WTC11 (cell line): Measurements from ENCODE around the gene FAR2.

Source experiments
- ELF4 ChIP-seq: sonication (generic); formaldehyde crosslinking; IDR thresholded peaks from 2 replicates; pipeline ENCODE4 v1.8.1; 2022; ENCODE audit warnings: low read depth, mild to moderate bottlenecking, moderate library complexity, missing genetic modification reagents
- GTF2I ChIP-seq: fragments of 250-450 bp; sonication (Bioruptor Pico); conservative IDR thresholded peaks from 2 replicates; pipeline ENCODE4 v1.4.0; 2021; ENCODE audit warnings: mild to moderate bottlenecking
- HMGXB4 ChIP-seq: sonication (generic); formaldehyde crosslinking; IDR thresholded peaks from 2 replicates; pipeline ENCODE4 v1.8.1; 2023; ENCODE audit warnings: mild to moderate bottlenecking, moderate library complexity, missing genetic modification reagents
- KAT7 ChIP-seq: sonication (generic); formaldehyde crosslinking; IDR thresholded peaks from 2 replicates; pipeline ENCODE4 v1.8.1; 2023; ENCODE audit warnings: missing genetic modification reagents, mild to moderate bottlenecking, borderline replicate concordance
- SMAD3 ChIP-seq: sonication (generic); formaldehyde crosslinking; IDR thresholded peaks from 2 replicates; pipeline ENCODE4 v1.8.0; 2022; ENCODE audit warnings: missing genetic modification reagents, mild to moderate bottlenecking, borderline replicate concordance
- SP1 ChIP-seq: sonication (generic); formaldehyde crosslinking; conservative IDR thresholded peaks from 2 replicates; pipeline ENCODE4 v1.8.1; 2022; ENCODE audit warnings: missing genetic modification reagents
- ZBTB21 ChIP-seq: sonication (generic); formaldehyde crosslinking; IDR thresholded peaks from 2 replicates; pipeline ENCODE4 v1.8.1; 2023; ENCODE audit warnings: mild to moderate bottlenecking, missing genetic modification reagents, borderline replicate concordance
- TF ChIP-seq, protein P1 (sequence below): fragments of 200-600 bp; IDR thresholded peaks from 2 replicates; pipeline ENCODE4 v1.8.0; 2022; ENCODE audit warnings: antibody characterized with exemption
- TF ChIP-seq, protein P2 (sequence below): sonication (generic); formaldehyde crosslinking; IDR thresholded peaks from 2 replicates; pipeline ENCODE4 v1.8.1; 2022; ENCODE audit warnings: mild to moderate bottlenecking, missing genetic modification reagents, moderate library complexity, borderline replicate concordance
- TF ChIP-seq, protein P3 (sequence below): sonication (generic); formaldehyde crosslinking; IDR thresholded peaks from 2 replicates; pipeline ENCODE4 v1.8.0; 2022; ENCODE audit warnings: mild to moderate bottlenecking, missing genetic modification reagents

GRCh38 chr12:29201746-29202145, 52.7 kb downstream of the FAR2 start:
- TF ChIP-seq, protein P1, sequence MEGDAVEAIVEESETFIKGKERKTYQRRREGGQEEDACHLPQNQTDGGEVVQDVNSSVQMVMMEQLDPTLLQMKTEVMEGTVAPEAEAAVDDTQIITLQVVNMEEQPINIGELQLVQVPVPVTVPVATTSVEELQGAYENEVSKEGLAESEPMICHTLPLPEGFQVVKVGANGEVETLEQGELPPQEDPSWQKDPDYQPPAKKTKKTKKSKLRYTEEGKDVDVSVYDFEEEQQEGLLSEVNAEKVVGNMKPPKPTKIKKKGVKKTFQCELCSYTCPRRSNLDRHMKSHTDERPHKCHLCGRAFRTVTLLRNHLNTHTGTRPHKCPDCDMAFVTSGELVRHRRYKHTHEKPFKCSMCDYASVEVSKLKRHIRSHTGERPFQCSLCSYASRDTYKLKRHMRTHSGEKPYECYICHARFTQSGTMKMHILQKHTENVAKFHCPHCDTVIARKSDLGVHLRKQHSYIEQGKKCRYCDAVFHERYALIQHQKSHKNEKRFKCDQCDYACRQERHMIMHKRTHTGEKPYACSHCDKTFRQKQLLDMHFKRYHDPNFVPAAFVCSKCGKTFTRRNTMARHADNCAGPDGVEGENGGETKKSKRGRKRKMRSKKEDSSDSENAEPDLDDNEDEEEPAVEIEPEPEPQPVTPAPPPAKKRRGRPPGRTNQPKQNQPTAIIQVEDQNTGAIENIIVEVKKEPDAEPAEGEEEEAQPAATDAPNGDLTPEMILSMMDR: no peak
- TF ChIP-seq ELF4 (CRISPR knock-in tag) (no peak), ZBTB21 (no peak), SP1 (CRISPR knock-in tag) (no peak), GTF2I (no peak), SMAD3 (CRISPR knock-in tag) (no peak), KAT7 (CRISPR knock-in tag) (no peak), HMGXB4 (CRISPR knock-in tag) (no peak)
- TF ChIP-seq, protein P2, sequence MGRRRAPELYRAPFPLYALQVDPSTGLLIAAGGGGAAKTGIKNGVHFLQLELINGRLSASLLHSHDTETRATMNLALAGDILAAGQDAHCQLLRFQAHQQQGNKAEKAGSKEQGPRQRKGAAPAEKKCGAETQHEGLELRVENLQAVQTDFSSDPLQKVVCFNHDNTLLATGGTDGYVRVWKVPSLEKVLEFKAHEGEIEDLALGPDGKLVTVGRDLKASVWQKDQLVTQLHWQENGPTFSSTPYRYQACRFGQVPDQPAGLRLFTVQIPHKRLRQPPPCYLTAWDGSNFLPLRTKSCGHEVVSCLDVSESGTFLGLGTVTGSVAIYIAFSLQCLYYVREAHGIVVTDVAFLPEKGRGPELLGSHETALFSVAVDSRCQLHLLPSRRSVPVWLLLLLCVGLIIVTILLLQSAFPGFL (CRISPR knock-in tag): no peak
- TF ChIP-seq, protein P3, sequence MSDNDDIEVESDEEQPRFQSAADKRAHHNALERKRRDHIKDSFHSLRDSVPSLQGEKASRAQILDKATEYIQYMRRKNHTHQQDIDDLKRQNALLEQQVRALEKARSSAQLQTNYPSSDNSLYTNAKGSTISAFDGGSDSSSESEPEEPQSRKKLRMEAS (CRISPR knock-in tag): no peak
